SU-DHL-6 (cell line): ENCODE measurements around the gene FBXO47.

ENCODE experiments used
- H2AFZ ChIP-seq: fragments of 200-600 bp; sonication (generic); 2 replicates; pipeline ENCODE4 v1.6.1; 2014; ENCODE audit warnings: low read depth, mild to moderate bottlenecking, moderate library complexity, mixed read lengths, antibody characterized with exemption, low read length; ENCODE audit not compliant: severe bottlenecking
- H3F3A ChIP-seq: fragments of 200-600 bp; shearing (Covaris generic); 2 replicates; pipeline ENCODE4 v1.6.0; 2016; ENCODE audit warnings: antibody characterized with exemption, mild to moderate bottlenecking; ENCODE audit not compliant: insufficient read depth
- H3K27ac ChIP-seq: fragments of 200-600 bp; sonication (generic); 2 replicates; pipeline ENCODE4 v1.5.1; 2016; ENCODE audit warnings: low read depth, mild to moderate bottlenecking, low read length, moderate library complexity, mixed read lengths
- H3K27me3 ChIP-seq: fragments of 200-600 bp; sonication (generic), shearing (Covaris generic); 2 replicates; pipeline ENCODE4 v1.6.0; 2014; ENCODE audit warnings: mild to moderate bottlenecking, low read length
- H3K36me3 ChIP-seq: fragments of 200-600 bp; sonication (generic); 2 replicates; pipeline ENCODE4 v1.6.1; 2014; ENCODE audit warnings: mild to moderate bottlenecking, low read length, mixed read lengths
- H3K4me2 ChIP-seq: fragments of 300-600, 200-600 bp; shearing (Covaris generic), sonication (generic); 2 replicates; pipeline ENCODE4 v1.6.0; 2014; ENCODE audit warnings: low read length, low read depth, mild to moderate bottlenecking; ENCODE audit not compliant: poor library complexity, severe bottlenecking
- H3K4me3 ChIP-seq: fragments of 200-600 bp; sonication (generic); 2 replicates; pipeline ENCODE4 v1.5.1; 2014; ENCODE audit warnings: antibody characterized with exemption, low read length, mild to moderate bottlenecking, mixed read lengths; ENCODE audit not compliant: insufficient read depth, poor library complexity, severe bottlenecking
- H3K79me2 ChIP-seq: fragments of 200-600 bp; sonication (generic); 2 replicates; pipeline ENCODE4 v1.6.1; 2014; ENCODE audit warnings: mild to moderate bottlenecking, low read length, moderate library complexity; ENCODE audit not compliant: insufficient read depth
- H3K9ac ChIP-seq: fragments of 200-600 bp; sonication (generic); 2 replicates; pipeline ENCODE4 v1.7.0; 2014; ENCODE audit warnings: mild to moderate bottlenecking, low read length
- H3K9me2 ChIP-seq: fragments of 200-600 bp; sonication (generic); replicated peaks from 2 replicates; pipeline ENCODE4 v1.6.1; 2014; ENCODE audit warnings: low read length; ENCODE audit not compliant: insufficient read depth
- H3K9me3 ChIP-seq: fragments of 200-600 bp; sonication (generic); 2 replicates; pipeline ENCODE4 v1.6.1; 2014; ENCODE audit warnings: low read length, mixed read lengths; ENCODE audit not compliant: insufficient read depth
- H4K20me1 ChIP-seq: fragments of 200-600 bp; sonication (generic); 2 replicates; pipeline ENCODE4 v1.6.1; 2014; ENCODE audit warnings: low read depth, mild to moderate bottlenecking, antibody characterized with exemption, low read length, moderate library complexity, mixed read lengths
- CTCF ChIP-seq: fragments of 200-600 bp; sonication (generic); IDR thresholded peaks from one replicate; pipeline ENCODE4 v1.5.1; 2017; ENCODE audit warnings: antibody characterized with exemption, mild to moderate bottlenecking, low read length, moderate library complexity; ENCODE audit not compliant: insufficient read depth, poor library complexity, severe bottlenecking
- EZH2phosphoT487 ChIP-seq: fragments of 200-600 bp; sonication (generic), shearing (Covaris generic); conservative IDR thresholded peaks from 2 replicates; pipeline ENCODE4 v1.6.1; 2018; ENCODE audit warnings: mild to moderate bottlenecking, antibody characterized with exemption, low read length, moderate library complexity, mixed read lengths

FBXO47 gene

GRCh38 chr17:38888842-38889241 lies 78.4 kb downstream of the FBXO47 start:
- no peaks in the 10 kb centered on the region for H3K9me2 ChIP-seq
- peaks cover 36% of the 10 kb centered on the region for H3K79me2 ChIP-seq
- H3F3A ChIP-seq = no peaks in the 10 kb centered on the region
- H3K27me3 ChIP-seq = no peaks in the 10 kb centered on the region
- no peak overlapping the region for H3K9ac ChIP-seq
- no peaks in the 10 kb centered on the region for H3K9me3 ChIP-seq
- no peak overlapping the region for H3K27ac ChIP-seq
- no peak overlapping the region for H2AFZ ChIP-seq
- TF ChIP-seq EZH2phosphoT487 (no peak), CTCF (no peak)
- no peak overlapping the region for H3K4me3 ChIP-seq
- H4K20me1 ChIP-seq = no peaks in the 10 kb centered on the region
- H3K4me2 ChIP-seq = no peak overlapping the region
- H3K36me3 ChIP-seq = no peaks in the 10 kb centered on the region

- Histone ChIP-seq H3K4me3 (no peak overlapping the region), H3K27me3 (no peaks in the 10 kb centered on the region), H3K9me2 (no peaks in the 10 kb centered on the region), H3F3A (no peaks in the 10 kb centered on the region), H3K9me3 (no peaks in the 10 kb centered on the region), H4K20me1 (no peaks in the 10 kb centered on the region), H3K9ac (no peak overlapping the region), H3K79me2 (peaks cover 54% of the 10 kb centered on the region), H3K27ac (no peak overlapping the region), H3K36me3 (no peaks in the 10 kb centered on the region), H2AFZ (no peak overlapping the region), H3K4me2 (no peak overlapping the region)
- no peak for TF ChIP-seq EZH2phosphoT487
- no peak for TF ChIP-seq CTCF
These were observed 80.6 kb downstream of the FBXO47 start for GRCh38 chr17:38886643-38887010.
